ENCODE data around the gene PDLIM5.

PDLIM5 gene

DNA sequence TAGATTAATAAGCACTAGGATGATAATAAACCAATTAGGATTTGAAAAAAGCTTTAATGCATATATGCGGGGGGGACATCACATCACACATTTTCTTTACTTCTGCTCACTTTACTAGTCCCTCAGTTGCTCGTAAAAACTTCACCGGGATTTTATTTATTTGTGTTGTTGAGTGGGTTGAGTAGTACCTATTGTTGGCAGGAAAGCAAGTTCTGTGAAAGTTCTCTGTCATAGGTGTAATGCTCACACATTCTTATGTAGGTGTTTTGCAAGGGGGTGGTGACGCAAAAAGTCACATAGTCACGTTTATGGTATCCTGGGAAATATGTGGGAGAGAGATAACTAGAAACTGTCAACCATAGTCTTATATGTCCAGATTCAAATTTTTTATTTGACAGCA, 65.3 kb downstream of the PDLIM5 start:
- peaks cover 10% of the 10 kb centered on the region for H3K9me3 Mint-ChIP-seq
- H3K4me1 Mint-ChIP-seq, result peaks cover 18% of the 10 kb centered on the region
- H3K27ac Mint-ChIP-seq, result no peak overlapping the region
- H3K27me3 Mint-ChIP-seq, result no peaks in the 10 kb centered on the region
- H3K4me3 Mint-ChIP-seq, result no peak overlapping the region
- H3K36me3 Mint-ChIP-seq, result peaks cover 7% of the 10 kb centered on the region

- Mint-ChIP-seq H3K27me3 (no peaks in the 10 kb centered on the region), H3K9me3 (peaks cover 9% of the 10 kb centered on the region), H3K4me3 (no peak overlapping the region), H3K36me3 (peaks cover 7% of the 10 kb centered on the region), H3K4me1 (peaks cover 18% of the 10 kb centered on the region), H3K27ac (no peak overlapping the region)
Measured at GRCh38 chr4:94517492-94517891, 65.8 kb downstream of the PDLIM5 start.

DNA sequence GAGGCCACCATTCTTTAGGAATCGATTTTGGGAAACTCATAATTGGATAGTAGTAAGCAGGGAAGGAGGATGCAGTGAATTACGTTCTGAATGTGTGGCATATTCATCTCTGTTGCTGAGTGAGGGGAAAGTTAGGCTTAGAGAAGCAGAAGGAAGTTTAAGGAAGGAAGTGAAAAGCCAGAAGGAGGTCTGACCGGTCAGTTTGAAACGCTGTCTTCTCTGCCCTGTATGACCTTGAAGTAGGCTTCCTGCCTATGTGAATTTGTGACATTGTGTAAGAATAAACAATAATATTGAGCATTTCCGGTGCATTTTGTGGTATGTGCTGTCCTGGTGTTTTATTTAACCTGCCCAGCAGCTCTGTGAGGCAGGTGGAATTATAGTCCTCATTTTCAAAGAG, 67.3 kb downstream of the PDLIM5 start:
- Mint-ChIP-seq H3K4me3 (no peak overlapping the region), H3K9me3 (no peaks in the 10 kb centered on the region), H3K27ac (no peak overlapping the region), H3K36me3 (peaks cover 4% of the 10 kb centered on the region), H3K27me3 (no peaks in the 10 kb centered on the region), H3K4me1 (peaks cover 18% of the 10 kb centered on the region)

DNA sequence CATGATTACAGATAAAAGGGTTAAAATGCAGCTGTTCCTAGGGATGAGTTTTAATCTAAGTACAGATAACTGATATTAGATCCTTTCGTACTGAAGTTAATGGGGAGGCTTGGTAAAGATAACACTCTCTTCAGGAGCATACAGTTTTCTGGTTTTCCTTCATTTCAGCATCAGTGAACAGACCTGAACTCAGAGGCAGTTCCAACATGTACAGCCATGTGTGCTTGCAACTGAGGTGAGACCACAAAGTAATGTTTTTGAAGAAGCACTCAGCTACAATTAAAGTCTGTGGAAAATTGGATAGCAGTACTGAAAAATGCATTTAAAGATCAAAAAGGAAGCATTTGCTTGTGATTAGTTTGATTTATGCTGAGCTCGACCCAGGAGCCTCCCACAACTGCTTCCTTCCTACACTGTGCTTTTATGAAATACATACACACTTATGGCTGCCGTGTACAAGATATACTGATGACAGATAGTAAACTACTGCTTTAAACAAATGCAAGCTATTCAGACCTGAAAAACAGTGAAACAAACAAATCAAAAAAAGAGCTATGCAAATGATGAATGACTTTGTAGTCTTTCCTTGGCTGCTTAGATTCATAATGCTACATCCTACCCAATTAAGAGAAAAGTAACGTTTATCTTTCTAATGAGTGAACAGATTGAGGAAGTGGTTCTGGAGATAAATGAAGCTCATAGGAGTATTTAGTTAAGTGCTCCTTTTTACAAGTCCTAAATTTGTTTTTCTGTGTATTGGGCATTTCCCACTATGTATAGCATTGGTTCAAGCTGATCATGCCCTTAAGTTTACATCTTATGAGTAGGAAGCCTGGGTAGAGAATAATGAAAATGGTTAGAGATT, 68.4 kb downstream of the PDLIM5 start:
- Mint-ChIP-seq H3K4me1 (peaks cover 18% of the 10 kb centered on the region), H3K4me3 (no peak overlapping the region), H3K36me3 (peaks cover 6% of the 10 kb centered on the region), H3K27me3 (no peaks in the 10 kb centered on the region), H3K9me3 (no peaks in the 10 kb centered on the region), H3K27ac (no peak overlapping the region)

DNA sequence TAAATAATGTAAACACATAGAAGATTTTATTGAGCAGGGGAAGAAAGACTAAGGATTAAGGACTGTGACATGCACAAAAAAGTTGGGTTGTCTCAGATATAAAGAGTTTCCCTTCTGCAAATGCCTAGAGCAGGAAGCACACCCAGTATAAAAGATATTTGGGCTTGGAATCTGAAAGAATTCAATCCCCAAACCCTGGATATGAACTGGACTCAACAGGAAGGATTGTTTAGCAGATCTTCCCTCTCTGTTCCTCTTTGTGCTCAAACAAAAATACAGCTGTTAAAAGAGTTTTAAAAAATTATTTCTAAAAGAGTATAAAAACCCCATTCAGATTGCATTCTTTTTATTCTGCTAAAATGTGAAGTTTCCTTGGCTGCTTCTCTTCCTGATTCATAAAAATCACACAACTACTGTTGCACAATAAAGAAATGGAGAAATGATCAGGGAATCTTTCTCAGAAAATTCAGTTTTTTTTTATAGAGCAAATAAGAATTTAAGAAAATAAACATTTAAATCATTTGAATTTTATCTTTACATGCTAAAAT, 71.4 kb downstream of the PDLIM5 start:
- no peak overlapping the region for H3K27ac Mint-ChIP-seq

GRCh38 chr4:94523617-94524016, 71.9 kb downstream of the PDLIM5 start:
- peaks cover 8% of the 10 kb centered on the region for H3K36me3 Mint-ChIP-seq
- no peak overlapping the region for H3K4me3 Mint-ChIP-seq
- H3K9me3 Mint-ChIP-seq, result no peaks in the 10 kb centered on the region
- H3K27ac Mint-ChIP-seq, result no peak overlapping the region
- H3K4me1 Mint-ChIP-seq, result peaks cover 18% of the 10 kb centered on the region
- no peaks in the 10 kb centered on the region for H3K27me3 Mint-ChIP-seq

More for the DNA sequence above, 71.4 kb downstream of the PDLIM5 start:
- Mint-ChIP-seq H3K4me1 (peaks cover 18% of the 10 kb centered on the region), H3K36me3 (peaks cover 7% of the 10 kb centered on the region), H3K9me3 (no peaks in the 10 kb centered on the region), H3K4me3 (no peak overlapping the region), H3K27me3 (no peaks in the 10 kb centered on the region)

GRCh38 chr4:94525993-94526728, 74.4 kb downstream of the PDLIM5 start:
- no peak overlapping the region for H3K4me3 Mint-ChIP-seq
- no peak overlapping the region for H3K27ac Mint-ChIP-seq
- peaks cover 12% of the 10 kb centered on the region for H3K36me3 Mint-ChIP-seq
- no peaks in the 10 kb centered on the region for H3K4me1 Mint-ChIP-seq
- no peaks in the 10 kb centered on the region for H3K27me3 Mint-ChIP-seq
- no peaks in the 10 kb centered on the region for H3K9me3 Mint-ChIP-seq

GRCh38 chr4:94527556-94528233, 76.0 kb downstream of the PDLIM5 start:
- H3K27me3 Mint-ChIP-seq, result no peaks in the 10 kb centered on the region
- no peak overlapping the region for H3K4me3 Mint-ChIP-seq
- peaks cover 13% of the 10 kb centered on the region for H3K36me3 Mint-ChIP-seq
- H3K9me3 Mint-ChIP-seq, result no peaks in the 10 kb centered on the region
- no peak overlapping the region for H3K27ac Mint-ChIP-seq
- H3K4me1 Mint-ChIP-seq, result no peaks in the 10 kb centered on the region

DNA sequence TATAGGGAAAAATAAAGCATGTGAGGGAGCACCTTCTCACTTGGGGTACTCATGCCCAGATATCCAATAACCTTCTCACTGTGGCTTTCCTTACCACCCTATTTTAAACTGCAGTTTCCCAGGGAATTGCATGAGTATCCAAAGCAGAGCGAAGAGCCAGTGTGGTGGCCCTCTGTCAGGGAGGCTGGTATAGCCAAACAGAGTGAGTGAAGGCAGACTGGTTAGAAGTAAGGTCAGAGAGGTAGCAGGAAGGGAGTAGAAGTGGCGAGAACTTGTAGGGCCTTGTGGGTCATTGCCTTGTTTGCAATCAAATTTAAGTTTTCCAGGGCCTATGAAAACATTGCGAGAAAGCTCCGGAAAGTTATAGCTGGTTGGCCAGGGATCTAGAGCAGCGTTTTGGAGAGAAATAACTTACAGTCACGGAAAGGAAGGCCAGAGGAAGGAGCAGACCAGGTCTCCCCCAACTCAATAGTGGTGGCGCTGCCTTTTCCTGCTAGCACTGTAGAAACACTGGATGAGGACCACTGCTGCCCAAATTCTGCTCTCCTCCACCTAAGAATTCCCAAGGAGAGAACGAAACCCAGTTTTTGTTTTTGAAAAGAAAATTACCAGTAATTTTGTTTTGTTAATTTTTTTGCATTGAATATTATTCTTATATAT, 77.2 kb downstream of the PDLIM5 start:
- Mint-ChIP-seq H3K4me3 (no peak overlapping the region), H3K36me3 (peaks cover 11% of the 10 kb centered on the region), H3K4me1 (no peaks in the 10 kb centered on the region), H3K9me3 (no peaks in the 10 kb centered on the region), H3K27me3 (no peaks in the 10 kb centered on the region), H3K27ac (no peak overlapping the region)

GRCh38 chr4:94530073-94530472, 78.3 kb downstream of the PDLIM5 start:
- Mint-ChIP-seq H3K9me3 (no peaks in the 10 kb centered on the region), H3K36me3 (peaks cover 8% of the 10 kb centered on the region), H3K4me3 (no peak overlapping the region), H3K27me3 (no peaks in the 10 kb centered on the region), H3K27ac (no peak overlapping the region), H3K4me1 (no peaks in the 10 kb centered on the region)

DNA sequence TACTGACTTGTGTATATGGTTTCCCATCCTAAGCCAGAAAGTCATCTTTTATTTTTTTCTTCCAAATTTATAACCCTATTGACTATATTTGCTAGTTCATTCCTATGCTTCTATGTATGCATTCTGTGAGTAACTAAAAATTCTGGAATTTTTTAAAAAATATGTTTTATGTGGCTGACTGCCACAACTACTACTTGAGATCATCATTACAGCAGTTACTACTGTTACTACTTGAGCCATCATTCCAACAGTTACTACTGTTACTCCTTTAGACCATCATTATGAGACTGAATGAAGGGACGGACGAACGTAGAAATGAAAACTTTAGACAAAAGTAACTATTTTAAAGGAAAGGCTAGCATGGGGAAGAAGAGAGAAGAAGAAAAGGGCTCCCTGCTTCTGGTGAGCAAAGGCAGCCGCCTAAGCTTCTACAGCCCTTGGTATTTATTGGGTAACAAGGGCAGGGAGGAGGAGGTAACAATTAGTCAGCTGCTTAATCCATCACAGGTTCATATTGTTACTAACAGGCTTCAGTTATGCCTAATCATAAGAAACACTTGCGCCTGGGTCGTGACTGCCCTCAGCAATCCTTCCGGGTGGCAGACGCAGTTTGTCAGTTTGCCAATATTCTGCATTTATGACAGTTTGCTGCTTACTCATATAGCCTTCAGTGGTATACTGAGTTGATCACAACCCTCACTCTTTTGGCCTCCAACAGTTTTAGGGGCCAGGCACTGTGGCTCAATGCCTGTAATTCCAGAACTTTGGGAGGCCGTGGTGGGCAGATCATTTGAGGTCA, 80.4 kb downstream of the PDLIM5 start:
- H3K4me3 Mint-ChIP-seq, result no peak overlapping the region
- peaks cover 10% of the 10 kb centered on the region for H3K36me3 Mint-ChIP-seq
- no peaks in the 10 kb centered on the region for H3K4me1 Mint-ChIP-seq
- no peaks in the 10 kb centered on the region for H3K9me3 Mint-ChIP-seq
- no peak overlapping the region for H3K27ac Mint-ChIP-seq
- no peaks in the 10 kb centered on the region for H3K27me3 Mint-ChIP-seq

GRCh38 chr4:94533405-94534223, 81.9 kb downstream of the PDLIM5 start:
- no peak overlapping the region for H3K4me3 Mint-ChIP-seq
- H3K9me3 Mint-ChIP-seq, result no peaks in the 10 kb centered on the region
- H3K36me3 Mint-ChIP-seq, result peaks cover 7% of the 10 kb centered on the region
- H3K4me1 Mint-ChIP-seq, result no peaks in the 10 kb centered on the region
- H3K27ac Mint-ChIP-seq, result no peak overlapping the region
- no peaks in the 10 kb centered on the region for H3K27me3 Mint-ChIP-seq

DNA sequence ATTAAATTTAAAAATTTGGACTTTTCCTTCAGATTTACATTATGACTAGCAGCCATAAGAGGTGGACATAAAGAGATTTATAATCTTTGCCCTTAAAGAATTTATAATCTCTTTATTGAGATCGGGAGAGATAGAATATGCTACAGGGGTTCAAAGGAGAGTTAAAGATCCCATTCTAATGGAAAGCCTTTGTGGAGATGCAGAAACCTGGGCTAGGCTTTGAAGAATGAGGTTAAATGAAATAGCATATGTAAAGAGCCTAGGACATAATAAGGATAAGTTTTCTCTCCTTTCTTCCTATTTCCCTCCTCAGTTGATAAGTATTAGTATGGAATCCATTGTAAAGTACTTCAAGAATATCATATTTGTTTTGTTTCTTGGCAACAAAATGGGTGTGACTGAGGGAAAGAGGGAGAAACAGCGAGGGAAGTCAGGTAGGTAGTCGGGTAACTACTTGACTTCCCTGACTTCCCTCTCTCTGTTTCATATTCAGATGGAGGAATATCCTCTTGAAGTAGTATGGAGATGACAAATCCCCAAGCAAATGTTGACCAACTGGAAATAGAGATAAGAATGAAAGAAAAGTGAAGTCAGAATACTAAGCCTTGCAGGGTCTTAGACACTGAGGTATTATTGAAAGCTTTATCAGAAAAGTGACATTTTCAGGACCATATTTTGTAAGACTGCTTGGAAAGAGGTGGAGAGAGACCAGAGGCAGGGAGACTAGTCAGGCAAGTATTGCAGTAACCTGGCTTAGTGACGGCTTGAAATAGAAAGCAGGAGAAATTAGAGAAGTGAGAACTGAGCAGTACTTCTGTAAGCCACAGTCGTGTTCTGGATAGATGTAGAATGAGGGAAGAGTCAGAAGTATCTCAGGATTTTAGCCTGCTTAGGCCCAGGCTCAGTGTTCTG, 82.9 kb downstream of the PDLIM5 start:
- Mint-ChIP-seq H3K4me3 (no peak overlapping the region), H3K27me3 (no peaks in the 10 kb centered on the region), H3K9me3 (no peaks in the 10 kb centered on the region), H3K4me1 (no peaks in the 10 kb centered on the region), H3K27ac (no peak overlapping the region), H3K36me3 (peaks cover 6% of the 10 kb centered on the region)

Measured in activated naive CD4-positive, alpha-beta T cell treated with anti-CD3 and anti-CD28 coated beads, Interleukin-2, amount 50 U/mL, for 24 hours (primary cell).